Tongue (tissue), 2 donors: ENCODE results near the gene FHOD3. TPM values are rescaled to one million over a fixed set of nuclear protein-coding genes. Genes with fewer than 3 reads are reported as not detected.

ENCODE experiments used
- DNase-seq: peaks from one replicate; pipeline ENCODE4 v3.0.0-alpha.2; 2015
- total RNA-seq: library from RNA; depleted of rRNA; stranded (reverse); fragments of >200 nt; gene quantifications from one replicate; pipeline ENCODE4 v1.2.3, GENCODE V29; 2014

Gene FHOD3
- total RNA-seq, 1 donor from 2014 or later = 33.0 TPM

- DNase-seq = no peak
These were observed 114.2 kb downstream of the FHOD3 start for GRCh38 chr18:36411745-36412168.

GRCh38 chr18:36412778-36413177 lies 115.3 kb downstream of the FHOD3 start:
- DNase-seq = no peak

- DNase-seq = no peak
These were observed 117.7 kb downstream of the FHOD3 start for GRCh38 chr18:36415171-36415570.

GRCh38 chr18:36415625-36416024 lies 118.1 kb downstream of the FHOD3 start:
- no peak for DNase-seq

GRCh38 chr18:36419188-36419899 lies 121.8 kb downstream of the FHOD3 start:
- DNase-seq = peak; percentile 77

- peak; percentile 35 for DNase-seq
These were observed 122.5 kb downstream of the FHOD3 start for GRCh38 chr18:36419900-36420531.

GRCh38 chr18:36420826-36421225 lies 123.3 kb downstream of the FHOD3 start:
- peak; percentile 53 for DNase-seq

- no peak for DNase-seq
These were observed 127.2 kb downstream of the FHOD3 start for GRCh38 chr18:36424741-36425142.

GRCh38 chr18:36427369-36427768 lies 129.9 kb downstream of the FHOD3 start:
- DNase-seq = no peak

- DNase-seq = no peak
These were observed 130.3 kb downstream of the FHOD3 start for GRCh38 chr18:36427831-36428230.

GRCh38 chr18:36428431-36429029 lies 131.0 kb downstream of the FHOD3 start:
- DNase-seq = no peak

GRCh38 chr18:36432880-36433555 lies 135.5 kb downstream of the FHOD3 start:
- no peak for DNase-seq

- no peak for DNase-seq
These were observed 138.9 kb downstream of the FHOD3 start for GRCh38 chr18:36436387-36436786.

GRCh38 chr18:36440614-36441013 lies 143.1 kb downstream of the FHOD3 start:
- no peak for DNase-seq

GRCh38 chr18:36441426-36442240 lies 144.1 kb downstream of the FHOD3 start:
- DNase-seq = peak; percentile 42

GRCh38 chr18:36442717-36443116 lies 145.2 kb downstream of the FHOD3 start:
- no peak for DNase-seq

GRCh38 chr18:36446059-36446458 lies 148.5 kb downstream of the FHOD3 start:
- DNase-seq = no peak

GRCh38 chr18:36448384-36449290 lies 151.1 kb downstream of the FHOD3 start:
- DNase-seq = no peak

- no peak for DNase-seq
These were observed 151.9 kb downstream of the FHOD3 start for GRCh38 chr18:36449451-36449850.

GRCh38 chr18:36450264-36450663 lies 152.8 kb downstream of the FHOD3 start:
- DNase-seq = no peak
